Transverse colon (tissue), 3 donors: Measurements from ENCODE around the gene TAF6L.
A peak's percentile ranks its signal among the peaks of the same experiment; 100 is the strongest.

Experiments
- EP300 ChIP-seq: sonication (generic); formaldehyde crosslinking; IDR thresholded peaks from one replicate; pipeline ENCODE4 v1.6.1; 2017; ENCODE audit warnings: antibody characterized with exemption, low read depth
- POLR2A ChIP-seq: fragments of 450-650 bp; IDR thresholded peaks from one replicate; pipeline ENCODE4 v1.6.1; 2016; ENCODE audit warnings: antibody characterized with exemption, mild to moderate bottlenecking, moderate library complexity
- TF ChIP-seq, protein P1 (sequence below), 5 experiments: fragments of 200-600 bp in 3 of 5; fragments of 450-650 bp in 2 of 5; sonication (generic) in 3 of 5; IDR thresholded peaks; 1 replicate in 2 of 5; 2 replicates in 3 of 5; pipeline ENCODE4 v1.5.1; 2016 to 2017; ENCODE audit warnings: antibody characterized with exemption in 5 of 5, inconsistent platforms in 3 of 5, mild to moderate bottlenecking in 2 of 5, moderate library complexity in 1 of 5

DNA sequence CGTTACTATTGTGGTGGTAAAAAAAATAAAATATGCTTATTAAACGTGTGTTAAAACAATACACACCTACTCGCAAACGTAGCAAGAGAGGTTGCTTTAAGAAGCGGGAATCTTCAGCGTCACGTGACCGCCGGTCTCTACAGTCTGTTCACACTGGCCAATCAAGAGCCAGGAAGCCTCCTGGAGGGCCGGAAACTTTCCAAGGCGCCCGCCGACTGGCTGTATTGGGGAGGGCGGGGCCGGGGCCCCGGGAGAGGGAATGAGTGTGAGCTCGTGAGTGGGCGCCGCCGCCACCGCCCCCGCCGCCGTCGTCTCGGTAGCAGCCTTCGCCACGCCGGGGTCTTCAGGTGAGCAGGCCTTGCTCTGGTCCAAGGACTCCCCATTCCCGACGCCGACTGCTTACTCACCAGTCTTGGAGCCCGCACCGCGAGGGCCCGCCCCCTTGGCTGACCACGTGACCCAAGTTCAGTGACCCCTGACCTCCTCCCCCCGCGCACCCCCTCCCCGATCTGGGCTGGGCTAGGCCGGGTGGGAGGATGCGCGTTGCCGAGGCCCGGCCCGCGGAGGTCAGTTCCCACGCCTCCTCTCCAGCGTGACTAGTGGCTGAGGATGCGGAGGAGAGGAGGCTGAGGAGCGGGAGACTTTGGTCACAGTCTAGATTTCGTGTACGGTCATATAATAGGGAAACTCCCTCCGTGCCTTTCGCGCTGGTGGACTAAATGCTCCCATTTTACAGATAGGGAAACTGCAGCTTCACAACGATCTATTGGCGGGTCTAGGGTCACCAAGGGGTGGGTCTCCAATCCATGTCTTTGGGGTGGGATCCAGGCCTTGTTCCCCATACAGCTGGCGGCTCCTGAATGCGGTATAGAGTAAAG lies at the start of gene TAF6L:
- TF ChIP-seq EP300 (no peak), POLR2A (peak; percentile 61)
- TF ChIP-seq, protein P1, sequence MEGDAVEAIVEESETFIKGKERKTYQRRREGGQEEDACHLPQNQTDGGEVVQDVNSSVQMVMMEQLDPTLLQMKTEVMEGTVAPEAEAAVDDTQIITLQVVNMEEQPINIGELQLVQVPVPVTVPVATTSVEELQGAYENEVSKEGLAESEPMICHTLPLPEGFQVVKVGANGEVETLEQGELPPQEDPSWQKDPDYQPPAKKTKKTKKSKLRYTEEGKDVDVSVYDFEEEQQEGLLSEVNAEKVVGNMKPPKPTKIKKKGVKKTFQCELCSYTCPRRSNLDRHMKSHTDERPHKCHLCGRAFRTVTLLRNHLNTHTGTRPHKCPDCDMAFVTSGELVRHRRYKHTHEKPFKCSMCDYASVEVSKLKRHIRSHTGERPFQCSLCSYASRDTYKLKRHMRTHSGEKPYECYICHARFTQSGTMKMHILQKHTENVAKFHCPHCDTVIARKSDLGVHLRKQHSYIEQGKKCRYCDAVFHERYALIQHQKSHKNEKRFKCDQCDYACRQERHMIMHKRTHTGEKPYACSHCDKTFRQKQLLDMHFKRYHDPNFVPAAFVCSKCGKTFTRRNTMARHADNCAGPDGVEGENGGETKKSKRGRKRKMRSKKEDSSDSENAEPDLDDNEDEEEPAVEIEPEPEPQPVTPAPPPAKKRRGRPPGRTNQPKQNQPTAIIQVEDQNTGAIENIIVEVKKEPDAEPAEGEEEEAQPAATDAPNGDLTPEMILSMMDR (IDR thresholded peaks at IDR 0.05): no peak
